Activated CD8-positive, alpha-beta memory T cell treated with anti-CD3 and anti-CD28 coated beads for 4 hours (primary cell): Measurements from ENCODE around the gene CASKIN2.
A peak's percentile ranks its signal among the peaks of the same experiment; 100 is the strongest.
"Not testable (repeated sequence)": the region's sequence is repeated elsewhere in the genome, so short reads cannot be mapped to it uniquely, and the experiment has no call there.

ENCODE experiments used
- DNase-seq, 2 donors: peaks; one replicate each; pipeline ENCODE4 v3.0.0-alpha.2; 2020; ENCODE audit warnings: low read depth in 2 of 2

Gene CASKIN2

GRCh38 chr17:75520413-75520812 lies 5.1 kb upstream of the CASKIN2 start:
- DNase-seq, result not testable (repeated sequence)

- DNase-seq, result no peak
Observed at GRCh38 chr17:75518983-75519537, 3.7 kb upstream of the CASKIN2 start.

GRCh38 chr17:75518201-75518600 lies 2.9 kb upstream of the CASKIN2 start:
- no peak for DNase-seq

GRCh38 chr17:75517297-75517865 lies 2.0 kb upstream of the CASKIN2 start:
- no peak for DNase-seq

- DNase-seq, result no peak
Observed at GRCh38 chr17:75516619-75517296, 1.4 kb upstream of the CASKIN2 start.

DNA sequence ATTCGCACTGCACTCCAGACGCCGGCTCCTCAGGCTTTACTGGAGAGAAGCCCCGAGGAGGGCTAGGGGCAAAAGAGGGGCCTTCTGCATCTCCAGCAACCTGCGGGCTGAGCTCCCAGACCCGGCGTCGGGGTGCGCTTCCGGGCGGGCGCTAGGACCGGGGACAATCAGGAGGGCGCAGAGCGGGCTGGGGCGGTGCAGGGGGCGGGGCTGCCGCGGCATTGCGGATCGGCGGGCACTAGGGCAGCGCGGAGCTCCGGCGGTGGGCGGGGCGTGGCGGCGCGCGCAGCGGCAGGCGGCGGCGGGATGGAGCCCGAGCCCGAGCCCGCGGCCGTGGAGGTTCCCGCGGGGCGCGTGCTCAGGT lies 900 bp upstream of the CASKIN2 start, which contains the start of gene TSEN54:
TSEN54 (plus strand) TSS at position 274 of the 364 bp plus-strand sequence; CDS start at position 307, 33 bp downstream.
- DNase-seq, result peak; percentile 88 to 92

- DNase-seq, result no peak
Observed at GRCh38 chr17:75514919-75515495, 330 bp downstream of the CASKIN2 start.

DNA sequence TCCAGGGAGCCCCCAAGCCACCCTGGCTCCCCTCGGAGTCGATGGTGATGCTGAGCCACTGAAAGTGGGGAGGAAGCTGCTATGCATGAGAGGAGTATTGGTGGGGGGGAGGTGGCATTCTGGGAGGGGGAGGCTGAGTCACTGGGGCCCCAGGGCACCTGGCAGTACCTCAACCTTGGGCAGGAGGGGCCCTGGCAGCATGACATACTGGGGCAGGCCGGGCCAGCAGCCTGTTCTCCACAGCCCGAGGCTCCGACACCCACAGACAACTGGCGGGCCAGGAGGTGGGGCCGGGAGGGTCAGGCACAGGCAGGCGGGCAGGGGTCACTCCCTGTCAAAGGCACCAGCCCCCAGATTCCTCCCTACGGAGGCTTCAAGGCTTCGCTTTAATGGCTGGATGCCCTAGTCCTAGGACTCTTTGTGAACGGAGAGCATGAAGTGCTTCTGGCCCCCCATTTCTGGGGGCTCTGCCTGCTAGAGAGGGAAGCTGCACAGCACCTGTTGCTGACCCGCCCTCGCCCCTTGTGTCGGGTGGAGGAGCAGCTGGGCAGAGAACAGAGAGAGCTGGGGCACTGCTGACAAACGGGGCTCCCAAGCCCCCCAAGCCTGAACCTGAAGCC lies 928 bp downstream of the CASKIN2 start:
- DNase-seq, result no peak

DNA sequence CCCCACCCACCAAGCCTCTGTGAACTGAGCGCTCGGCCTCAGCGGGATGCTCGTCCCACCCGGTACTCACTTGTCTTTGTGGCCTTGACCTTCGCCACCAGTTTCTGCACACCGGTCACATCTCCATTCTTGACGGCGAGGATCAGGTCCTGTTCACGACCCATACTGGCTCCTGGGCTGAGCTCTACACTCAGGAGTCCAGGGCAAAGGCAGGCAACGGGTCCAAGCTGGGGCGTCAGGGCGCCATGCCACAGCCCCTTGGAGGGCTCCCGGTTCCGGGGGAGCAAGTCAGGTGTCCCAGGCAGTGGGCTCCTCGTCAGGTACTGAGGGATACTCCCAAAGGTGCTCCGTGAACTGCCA lies 1.7 kb downstream of the CASKIN2 start:
- DNase-seq, result no peak

DNA sequence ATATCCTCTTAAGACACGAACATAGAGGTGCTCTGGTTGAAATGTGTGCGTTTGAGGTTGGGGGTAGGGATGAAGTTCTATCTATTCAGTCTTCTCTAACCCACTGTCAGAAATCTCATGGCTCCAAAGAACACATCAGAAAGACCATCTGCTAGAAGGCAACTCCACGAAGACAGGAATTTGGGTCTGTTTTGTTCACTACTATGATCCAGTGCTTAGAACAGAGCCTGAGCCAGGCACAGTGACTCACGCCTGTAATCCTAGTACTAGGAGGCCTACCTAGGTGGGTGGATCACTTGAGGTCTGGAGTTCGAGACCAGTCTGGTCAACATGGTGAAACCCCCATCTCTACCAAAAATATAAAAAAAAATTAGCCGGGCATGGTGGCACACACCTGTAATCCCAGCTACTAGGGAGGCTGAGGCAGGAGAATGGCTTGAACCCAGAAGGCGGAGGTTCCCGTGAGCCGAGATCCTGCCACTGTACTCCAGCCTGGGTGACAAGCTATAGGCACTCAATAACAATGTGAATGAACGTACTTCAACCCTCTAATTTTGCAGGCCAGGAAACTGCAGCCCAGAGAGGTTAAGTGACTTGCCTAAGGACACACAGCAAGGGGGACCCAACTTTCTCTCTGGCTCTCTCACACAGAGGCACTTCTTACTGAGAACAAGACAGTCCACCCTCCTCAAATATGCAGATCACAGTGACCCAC lies 2.3 kb downstream of the CASKIN2 start:
- DNase-seq, result no peak

DNA sequence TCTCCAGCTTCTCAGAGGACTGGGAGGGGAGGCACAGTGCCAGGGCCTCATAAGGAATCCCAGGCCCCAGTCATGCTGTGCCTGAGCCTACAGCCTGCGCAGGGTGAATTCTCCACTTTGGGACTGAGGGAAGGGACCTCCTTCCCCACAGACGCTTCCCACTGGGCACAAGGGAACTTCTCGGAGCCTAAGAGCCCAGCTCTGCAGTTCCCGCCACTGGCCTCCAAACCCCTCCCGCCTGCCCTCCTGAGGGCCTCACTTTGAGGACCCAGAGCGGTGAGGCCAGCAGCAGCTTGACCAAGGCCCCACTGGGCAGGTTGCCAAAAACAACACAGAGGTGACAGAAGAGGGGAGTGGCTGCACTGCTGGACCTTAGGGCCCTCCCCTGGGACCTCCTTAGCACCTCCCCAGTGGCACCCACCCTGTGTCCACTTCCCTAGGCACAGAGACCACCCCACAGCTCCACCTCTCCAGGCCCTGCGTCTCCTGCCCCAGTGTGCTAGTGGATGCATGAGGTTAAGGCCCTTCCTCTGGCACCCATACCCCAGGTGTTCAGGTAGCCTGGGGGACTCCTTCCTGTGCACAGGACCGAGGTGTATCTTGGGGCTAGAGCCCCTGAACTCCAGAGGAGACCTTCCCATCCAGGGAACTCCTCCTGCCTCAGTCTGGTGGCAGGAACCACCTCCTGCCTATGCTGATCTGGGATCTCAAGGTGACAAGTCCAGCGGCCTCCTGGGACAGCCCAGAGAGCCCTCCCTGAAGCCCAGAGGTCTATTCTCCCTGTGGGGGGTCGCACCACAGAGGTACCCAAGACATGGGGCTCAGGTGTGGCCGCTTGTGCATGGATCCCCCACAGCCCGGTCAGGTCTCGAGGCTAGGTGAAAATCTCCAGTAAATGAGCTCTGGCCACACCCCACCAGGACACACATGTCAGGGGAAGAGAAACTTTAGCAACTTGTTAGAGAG lies 3.4 kb downstream of the CASKIN2 start:
- DNase-seq, result no peak

- DNase-seq, result no peak
Observed at GRCh38 chr17:75511270-75511609, 4.1 kb downstream of the CASKIN2 start.

- DNase-seq, result no peak
Observed at GRCh38 chr17:75509528-75510258, 5.6 kb downstream of the CASKIN2 start.

- DNase-seq, result no peak
Observed at GRCh38 chr17:75508931-75509361, 6.4 kb downstream of the CASKIN2 start.

DNA sequence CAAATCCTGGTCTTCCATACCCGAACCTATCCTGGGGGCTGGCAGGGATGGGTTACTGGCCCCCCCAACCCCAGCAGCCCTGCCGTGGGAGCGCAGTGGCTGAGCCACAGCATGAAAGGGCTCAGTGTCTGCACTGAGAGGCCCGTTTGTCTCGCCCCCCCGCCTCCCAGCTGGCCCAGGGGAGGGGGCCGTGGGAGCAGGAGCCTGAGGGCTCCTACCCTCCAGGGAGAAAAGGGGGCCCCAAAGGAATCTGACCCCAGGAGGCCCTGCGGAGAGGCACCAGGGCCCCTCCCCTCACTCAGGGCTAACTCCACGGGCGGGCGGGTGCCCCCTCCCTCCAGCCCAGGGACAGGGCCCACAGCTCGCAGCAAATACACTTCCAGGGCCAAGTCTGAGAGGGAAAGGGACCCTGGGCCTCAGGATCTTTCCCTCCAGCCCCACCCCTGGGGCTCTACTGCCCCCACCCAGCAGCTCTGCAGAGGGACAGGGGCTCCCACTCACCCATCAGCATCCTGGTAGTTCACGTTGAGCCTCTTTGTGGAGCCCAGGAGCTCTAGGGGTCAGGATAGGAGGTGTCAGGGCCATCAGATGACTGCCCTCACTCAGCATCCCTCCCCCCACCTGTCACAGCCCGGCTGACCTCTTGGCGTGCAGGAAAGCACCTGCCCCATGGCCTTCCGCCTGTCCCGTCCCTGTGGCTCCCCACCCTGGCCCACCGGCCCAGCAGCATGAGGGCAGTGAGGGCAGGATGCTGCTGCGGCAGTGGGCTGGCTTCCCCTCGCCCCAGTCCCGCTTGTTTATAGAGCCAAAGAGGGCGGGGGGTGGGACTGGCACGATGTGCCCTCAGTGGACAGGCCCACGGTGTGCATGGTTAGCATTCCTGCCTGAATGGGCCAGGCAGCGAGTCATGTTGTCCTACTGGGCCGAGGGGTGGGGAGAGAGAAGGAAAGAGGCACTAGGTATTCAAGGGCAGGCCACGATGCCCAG lies 7.3 kb downstream of the CASKIN2 start:
- no peak for DNase-seq

DNA sequence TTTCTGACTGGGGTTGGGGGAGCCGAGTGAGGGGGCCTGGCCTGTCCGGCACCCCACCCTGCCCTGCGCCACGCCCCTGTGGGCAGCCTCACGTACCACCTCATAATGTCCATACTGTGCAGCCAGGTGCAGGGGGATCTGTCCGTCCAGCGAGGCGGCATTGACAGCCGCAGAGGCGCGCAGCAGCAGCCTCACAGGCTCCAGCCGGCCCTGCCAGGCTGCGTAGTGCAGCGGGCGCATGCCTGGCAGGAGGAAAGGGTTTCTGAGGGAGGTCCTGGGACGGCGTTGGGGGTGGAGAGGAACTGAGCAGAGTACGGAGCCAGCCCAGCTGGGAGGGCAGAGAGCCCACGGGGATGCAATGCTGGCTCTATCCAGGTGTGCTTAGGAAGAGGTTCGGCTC lies 8.4 kb downstream of the CASKIN2 start:
- DNase-seq, result no peak

- no peak for DNase-seq
Observed at GRCh38 chr17:75506134-75506533, 9.2 kb downstream of the CASKIN2 start.

DNA sequence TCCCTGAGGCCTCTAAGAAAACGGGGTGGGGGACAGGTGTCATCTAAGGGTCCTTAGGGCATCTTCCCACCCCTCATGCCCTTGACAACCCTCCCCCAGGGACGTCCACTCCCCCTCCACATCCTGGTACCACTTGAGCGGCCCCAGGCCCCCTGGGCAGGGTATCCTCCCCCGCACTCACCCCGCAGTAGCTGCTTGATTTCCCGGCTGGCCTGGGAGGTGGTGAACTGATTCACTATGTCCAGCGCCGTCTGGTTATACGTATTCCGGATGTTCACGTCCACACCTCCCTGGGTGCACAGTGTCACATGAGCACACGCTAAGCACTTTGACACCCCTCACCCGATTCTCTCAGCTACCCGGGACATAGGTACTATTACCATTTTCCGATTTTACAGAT lies 9.7 kb downstream of the CASKIN2 start:
- DNase-seq, result no peak

GRCh38 chr17:75505152-75505409 lies 10.3 kb downstream of the CASKIN2 start:
- no peak for DNase-seq
